Astrocyte (in vitro differentiated cells and primary cell): Measurements from ENCODE around the gene SHISA3. TPM values are rescaled to one million over a fixed set of nuclear protein-coding genes. Genes with fewer than 3 reads are reported as not detected.

Experiments used
- DNase-seq: peaks from one replicate; pipeline ENCODE4 v3.0.0-alpha.2; 2010; ENCODE audit warnings: low read depth
- FAIRE-seq: peaks from 2 replicates; lab custom pipeline; 2011; peaks lifted over from hg19 to GRCh38; lab: Jason Lieb, UNC
- H2AFZ ChIP-seq: 2 replicates; pipeline ENCODE4 v1.6.0; 2012; ENCODE audit warnings: low read depth, low read length, inconsistent platforms
- H3K27ac ChIP-seq: 2 replicates; pipeline ENCODE4 v1.5.1; 2011; ENCODE audit warnings: low read depth, low read length, inconsistent platforms
- H3K27me3 ChIP-seq: 2 replicates; pipeline ENCODE4 v1.6.0; 2011; ENCODE audit warnings: low read length, inconsistent platforms; ENCODE audit not compliant: insufficient read depth
- H3K36me3 ChIP-seq: 2 replicates; pipeline ENCODE4 v1.5.1; 2011; ENCODE audit warnings: low read length, inconsistent platforms; ENCODE audit not compliant: insufficient read depth
- H3K4me1 ChIP-seq: 2 replicates; pipeline ENCODE4 v1.5.1; 2011; ENCODE audit warnings: low read length, inconsistent platforms; ENCODE audit not compliant: insufficient read depth
- H3K4me2 ChIP-seq: 2 replicates; pipeline ENCODE4 v1.6.0; 2012; ENCODE audit warnings: low read length, inconsistent platforms
- H3K4me3 ChIP-seq: 2 replicates; pipeline ENCODE4 v1.5.1; 2011; ENCODE audit warnings: low read depth, mild to moderate bottlenecking, low read length, inconsistent platforms; ENCODE audit not compliant: insufficient read depth
- H3K79me2 ChIP-seq: 2 replicates; pipeline ENCODE4 v1.6.0; 2012; ENCODE audit warnings: mild to moderate bottlenecking, low read length, inconsistent platforms; ENCODE audit not compliant: insufficient read depth
- H3K9ac ChIP-seq: 2 replicates; pipeline ENCODE4 v1.6.0; 2012; ENCODE audit warnings: mild to moderate bottlenecking, low read length, inconsistent platforms
- H3K9me3 ChIP-seq: 2 replicates; pipeline ENCODE4 v1.5.1; 2012; ENCODE audit warnings: low read depth, mild to moderate bottlenecking, low read length, inconsistent platforms; ENCODE audit not compliant: insufficient read depth
- H4K20me1 ChIP-seq: 2 replicates; pipeline ENCODE4 v1.6.0; 2012; ENCODE audit warnings: low read length, inconsistent platforms; ENCODE audit not compliant: insufficient read depth
- H3K27ac Mint-ChIP-seq: one replicate; pipeline ENCODE4 v1.8.0; 2021; ENCODE audit warnings: mild to moderate bottlenecking, mixed read lengths; ENCODE audit not compliant: unreplicated experiment
- H3K27me3 Mint-ChIP-seq: one replicate; pipeline ENCODE4 v1.8.0; 2021; ENCODE audit warnings: low read depth, mixed read lengths; ENCODE audit not compliant: unreplicated experiment
- H3K36me3 Mint-ChIP-seq: one replicate; pipeline ENCODE4 v1.8.0; 2021; ENCODE audit warnings: low read depth, mixed read lengths; ENCODE audit not compliant: unreplicated experiment
- H3K4me1 Mint-ChIP-seq: one replicate; pipeline ENCODE4 v1.8.0; 2021; ENCODE audit warnings: low read depth, mixed read lengths; ENCODE audit not compliant: unreplicated experiment
- H3K4me3 Mint-ChIP-seq: one replicate; pipeline ENCODE4 v1.8.0; 2021; ENCODE audit warnings: mild to moderate bottlenecking, moderate library complexity, mixed read lengths; ENCODE audit not compliant: unreplicated experiment
- H3K9me3 Mint-ChIP-seq: one replicate; pipeline ENCODE4 v1.8.0; 2021; ENCODE audit warnings: mild to moderate bottlenecking, mixed read lengths; ENCODE audit not compliant: unreplicated experiment
- EZH2 ChIP-seq: IDR thresholded peaks from 2 replicates; pipeline ENCODE4 v1.6.1; 2012; ENCODE audit warnings: mild to moderate bottlenecking, low read length, inconsistent platforms; ENCODE audit not compliant: insufficient read depth
- total RNA-seq: library from RNA; stranded (reverse); gene quantifications from 2 replicates; pipeline ENCODE4 v1.2.1, GENCODE V29; 2021
- TF ChIP-seq, protein P1 (sequence below): IDR thresholded peaks from 2 replicates; pipeline ENCODE4 v1.5.1; 2011; ENCODE audit warnings: low read depth, mild to moderate bottlenecking, inconsistent platforms, low read length, moderate library complexity; ENCODE audit not compliant: insufficient read depth

SHISA3 gene
- total RNA-seq, 1 donor from 2014 or later: not detected

DNA sequence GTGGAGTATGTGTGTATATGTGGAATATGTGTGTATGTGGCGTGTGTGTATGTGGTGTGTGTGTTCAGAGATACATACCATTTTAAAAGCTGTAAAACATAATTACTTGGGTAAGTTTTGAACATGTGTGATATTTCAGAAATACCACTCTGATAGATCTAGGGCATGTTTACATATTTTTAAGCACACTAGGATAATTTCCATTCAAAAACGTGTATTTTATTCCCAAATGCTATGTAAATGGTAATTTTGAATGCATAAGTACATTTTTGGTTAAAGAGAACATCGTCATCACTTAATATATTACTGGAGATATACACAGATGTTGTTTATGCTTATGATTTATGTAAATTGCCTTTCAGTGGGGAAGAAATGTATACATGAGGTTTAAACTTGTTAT lies 34.7 kb upstream of the SHISA3 start:
- no peaks in the 10 kb centered on the region for H3K79me2 ChIP-seq
- Mint-ChIP-seq H3K9me3 (no peaks in the 10 kb centered on the region), H3K4me3 (no peak overlapping the region), H3K4me1 (no peaks in the 10 kb centered on the region), H3K27me3 (peaks cover 8% of the 10 kb centered on the region), H3K36me3 (no peaks in the 10 kb centered on the region), H3K27ac (no peak overlapping the region)
- no peak overlapping the region for H3K9ac ChIP-seq
- H3K36me3 ChIP-seq: no peaks in the 10 kb centered on the region
- no peak for FAIRE-seq
- H2AFZ ChIP-seq: no peak overlapping the region
- H4K20me1 ChIP-seq: no peaks in the 10 kb centered on the region
- no peak for DNase-seq
- TF ChIP-seq, protein P1, sequence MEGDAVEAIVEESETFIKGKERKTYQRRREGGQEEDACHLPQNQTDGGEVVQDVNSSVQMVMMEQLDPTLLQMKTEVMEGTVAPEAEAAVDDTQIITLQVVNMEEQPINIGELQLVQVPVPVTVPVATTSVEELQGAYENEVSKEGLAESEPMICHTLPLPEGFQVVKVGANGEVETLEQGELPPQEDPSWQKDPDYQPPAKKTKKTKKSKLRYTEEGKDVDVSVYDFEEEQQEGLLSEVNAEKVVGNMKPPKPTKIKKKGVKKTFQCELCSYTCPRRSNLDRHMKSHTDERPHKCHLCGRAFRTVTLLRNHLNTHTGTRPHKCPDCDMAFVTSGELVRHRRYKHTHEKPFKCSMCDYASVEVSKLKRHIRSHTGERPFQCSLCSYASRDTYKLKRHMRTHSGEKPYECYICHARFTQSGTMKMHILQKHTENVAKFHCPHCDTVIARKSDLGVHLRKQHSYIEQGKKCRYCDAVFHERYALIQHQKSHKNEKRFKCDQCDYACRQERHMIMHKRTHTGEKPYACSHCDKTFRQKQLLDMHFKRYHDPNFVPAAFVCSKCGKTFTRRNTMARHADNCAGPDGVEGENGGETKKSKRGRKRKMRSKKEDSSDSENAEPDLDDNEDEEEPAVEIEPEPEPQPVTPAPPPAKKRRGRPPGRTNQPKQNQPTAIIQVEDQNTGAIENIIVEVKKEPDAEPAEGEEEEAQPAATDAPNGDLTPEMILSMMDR: no peak
- no peak for TF ChIP-seq EZH2
- H3K4me3 ChIP-seq: no peak overlapping the region
- H3K9me3 ChIP-seq: no peaks in the 10 kb centered on the region
- no peak overlapping the region for H3K27ac ChIP-seq
- no peak overlapping the region for H3K4me2 ChIP-seq
- peaks cover 4% of the 10 kb centered on the region for H3K27me3 ChIP-seq
- no peaks in the 10 kb centered on the region for H3K4me1 ChIP-seq

DNA sequence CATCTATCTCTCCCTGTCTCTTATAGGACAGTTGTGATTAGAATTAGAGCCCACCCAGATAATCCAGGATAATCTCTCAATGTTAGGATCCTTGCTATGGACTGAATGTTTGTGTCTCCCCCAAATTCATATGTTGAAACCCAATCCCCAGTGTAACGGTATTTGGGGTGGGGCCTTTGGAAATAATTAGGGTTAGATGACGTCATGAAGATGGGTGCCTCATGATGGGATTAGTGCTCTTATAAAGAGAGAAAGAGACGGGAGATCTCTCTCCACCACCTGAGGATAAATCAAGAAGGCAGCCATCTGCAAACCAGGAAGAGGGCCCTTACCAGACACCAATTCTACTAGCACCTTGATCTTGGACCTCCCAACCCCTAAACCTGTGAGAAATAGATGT lies 33.7 kb upstream of the SHISA3 start:
- Histone ChIP-seq H3K27me3 (peaks cover 4% of the 10 kb centered on the region), H2AFZ (no peak overlapping the region), H3K27ac (no peak overlapping the region), H3K9me3 (no peaks in the 10 kb centered on the region), H3K4me1 (no peaks in the 10 kb centered on the region), H3K9ac (no peak overlapping the region), H3K4me3 (no peak overlapping the region), H3K4me2 (no peak overlapping the region), H3K36me3 (no peaks in the 10 kb centered on the region), H3K79me2 (no peaks in the 10 kb centered on the region), H4K20me1 (no peaks in the 10 kb centered on the region)
- no peaks in the 10 kb centered on the region for H3K36me3 Mint-ChIP-seq
- FAIRE-seq (no peak), DNase-seq (no peak)
- H3K4me1 Mint-ChIP-seq: no peaks in the 10 kb centered on the region
- H3K9me3 Mint-ChIP-seq: no peaks in the 10 kb centered on the region
- TF ChIP-seq, protein P1: no peak
- no peak for TF ChIP-seq EZH2
- H3K27me3 Mint-ChIP-seq: peaks cover 7% of the 10 kb centered on the region
- H3K4me3 Mint-ChIP-seq: no peak overlapping the region
- no peak overlapping the region for H3K27ac Mint-ChIP-seq

DNA sequence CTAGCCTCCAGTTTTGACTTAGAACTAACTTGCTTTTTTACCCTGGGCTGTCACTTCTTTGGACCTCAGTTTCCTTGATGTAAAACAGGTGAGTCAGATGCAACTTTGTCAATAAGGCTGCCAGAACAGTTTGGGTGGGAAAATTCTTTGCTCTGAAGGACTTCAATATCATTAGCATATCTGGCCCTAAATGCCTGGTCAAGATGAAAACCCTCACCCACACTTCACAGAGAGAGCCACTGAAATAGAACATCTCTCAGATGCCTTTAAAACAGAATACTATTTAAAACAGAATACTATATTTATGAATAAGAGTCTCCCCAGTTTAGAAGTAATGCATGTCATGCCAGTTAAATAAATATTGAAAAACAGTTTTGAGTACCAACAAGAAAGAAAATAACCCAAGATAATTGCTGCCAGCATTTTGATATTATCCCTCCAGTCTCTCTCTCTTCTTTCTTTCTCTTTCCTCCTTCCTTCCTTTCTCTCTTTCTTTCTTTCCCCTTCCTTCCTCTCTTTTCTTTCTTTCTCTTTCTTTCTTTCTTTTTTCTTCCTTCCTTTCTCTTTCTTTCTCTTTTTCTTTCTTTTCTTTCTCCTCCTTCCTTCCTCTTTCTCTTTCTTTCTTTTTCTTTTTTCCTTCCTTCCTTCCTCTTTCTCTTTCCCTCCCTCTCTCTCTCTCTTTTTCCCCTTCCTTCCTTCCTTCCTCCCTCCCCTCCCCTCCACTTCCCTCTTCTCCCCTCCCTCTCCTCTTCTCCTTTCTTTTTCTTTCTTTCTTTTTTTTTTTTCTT lies 32.8 kb upstream of the SHISA3 start:
- Histone ChIP-seq H3K27me3 (peaks cover under 1% of the 10 kb centered on the region), H3K4me1 (no peaks in the 10 kb centered on the region), H3K9ac (no peak overlapping the region), H3K36me3 (no peaks in the 10 kb centered on the region), H3K9me3 (no peaks in the 10 kb centered on the region), H3K4me3 (no peak overlapping the region), H3K4me2 (no peak overlapping the region), H3K27ac (no peak overlapping the region), H3K79me2 (no peaks in the 10 kb centered on the region), H2AFZ (no peak overlapping the region), H4K20me1 (no peaks in the 10 kb centered on the region)
- TF ChIP-seq, protein P1: no peak
- TF ChIP-seq EZH2: no peak
- Mint-ChIP-seq H3K36me3 (no peaks in the 10 kb centered on the region), H3K9me3 (no peaks in the 10 kb centered on the region), H3K27me3 (no peaks in the 10 kb centered on the region), H3K27ac (no peak overlapping the region), H3K4me3 (no peak overlapping the region), H3K4me1 (no peaks in the 10 kb centered on the region)
- FAIRE-seq (no peak), DNase-seq (no peak)
